Neural cell (in vitro differentiated cells): ENCODE data around the gene POLD1.

Experiments used
- CTCF ChIP-seq: fragments of 450-650 bp; IDR thresholded peaks from 2 replicates; pipeline ENCODE4 v1.5.1; 2014; ENCODE audit warnings: antibody characterized with exemption, mild to moderate bottlenecking, moderate library complexity; ENCODE audit not compliant: poor library complexity, severe bottlenecking
- EP300 ChIP-seq: fragments of 450-650 bp; conservative IDR thresholded peaks from 2 replicates; pipeline ENCODE4 v1.6.1; 2014; ENCODE audit warnings: antibody characterized with exemption, mild to moderate bottlenecking, moderate library complexity; ENCODE audit not compliant: poor library complexity, severe bottlenecking
- EZH2 ChIP-seq: fragments of 200-600, 300-800 bp; shearing (Covaris generic), sonication (generic); IDR thresholded peaks from 2 replicates; pipeline ENCODE4 v1.6.1; 2014; ENCODE audit warnings: antibody characterized with exemption, low read length, borderline replicate concordance, mild to moderate bottlenecking; ENCODE audit not compliant: insufficient read depth, poor library complexity, severe bottlenecking
- MXI1 ChIP-seq: fragments of 450-650 bp; conservative IDR thresholded peaks from 2 replicates; pipeline ENCODE4 v1.6.1; 2014; ENCODE audit warnings: antibody characterized with exemption, mild to moderate bottlenecking; ENCODE audit not compliant: poor library complexity, severe bottlenecking
- POLR2AphosphoS5 ChIP-seq: IDR thresholded peaks from 2 replicates; pipeline ENCODE4 v1.6.1; 2012
- RAD21 ChIP-seq: fragments of 450-650 bp; conservative IDR thresholded peaks from 2 replicates; pipeline ENCODE4 v1.6.1; 2014; ENCODE audit warnings: antibody characterized with exemption, mild to moderate bottlenecking, moderate library complexity
- REST ChIP-seq: IDR thresholded peaks from 2 replicates; pipeline ENCODE4 v1.6.1; 2012; ENCODE audit warnings: borderline replicate concordance
- SMC3 ChIP-seq: fragments of 450-650 bp; conservative IDR thresholded peaks from 2 replicates; pipeline ENCODE4 v1.6.1; 2014; ENCODE audit warnings: antibody characterized with exemption, mild to moderate bottlenecking, moderate library complexity; ENCODE audit not compliant: poor library complexity
- TAF1 ChIP-seq: IDR thresholded peaks from 2 replicates; pipeline ENCODE4 v1.6.1; 2012; ENCODE audit warnings: low read depth

- TF ChIP-seq EZH2: no peak
- no peak for TF ChIP-seq POLR2AphosphoS5
- TF ChIP-seq TAF1: no peak
- no peak for TF ChIP-seq REST
- TF ChIP-seq MXI1: no peak
- TF ChIP-seq CTCF: peak; percentile 64
- TF ChIP-seq RAD21: peak; percentile 49
- TF ChIP-seq EP300: no peak
- TF ChIP-seq SMC3: peak; percentile 63
Observed at GRCh38 chr19:50357178-50358100, 26.7 kb upstream of the POLD1 start.
